ENCODE results near the gene C17orf78.
"Not testable (repeated sequence)": the region's sequence is repeated elsewhere in the genome, so short reads cannot be mapped to it uniquely, and the experiment has no call there.

Gene C17orf78

DNA sequence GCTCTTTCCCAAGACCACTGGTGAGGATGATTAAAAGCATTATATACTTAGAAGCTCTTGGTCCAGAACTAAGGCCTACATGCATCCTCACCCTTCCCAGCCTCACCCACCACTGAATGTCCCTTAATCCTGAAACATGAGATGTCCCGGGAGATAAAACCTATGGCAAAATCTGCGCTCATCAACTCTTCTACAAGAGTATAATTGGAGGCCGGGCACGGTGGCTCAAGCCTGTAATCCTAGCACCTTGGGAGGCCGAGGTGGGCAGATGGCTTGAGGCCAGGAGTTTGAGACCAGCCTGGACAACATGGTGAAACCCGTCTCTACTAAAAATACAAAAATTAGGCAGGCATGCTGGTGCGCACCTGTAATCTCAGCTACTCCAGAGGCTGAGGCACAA, 17.6 kb downstream of the C17orf78 start:
- in situ Hi-C loops (cut with MboI; ENCODE audit: low sequenced_read_pairs, unreplicated experiment): no loop called here
- TF ChIP-seq CTCF (IDR thresholded peaks at IDR 0.05; ENCODE audit: borderline replicate concordance, control extremely low read depth, extremely low read depth, insufficient read depth, missing control alignments): no peak
- no peak for DNase-seq (ENCODE audit: low spot score)

DNA sequence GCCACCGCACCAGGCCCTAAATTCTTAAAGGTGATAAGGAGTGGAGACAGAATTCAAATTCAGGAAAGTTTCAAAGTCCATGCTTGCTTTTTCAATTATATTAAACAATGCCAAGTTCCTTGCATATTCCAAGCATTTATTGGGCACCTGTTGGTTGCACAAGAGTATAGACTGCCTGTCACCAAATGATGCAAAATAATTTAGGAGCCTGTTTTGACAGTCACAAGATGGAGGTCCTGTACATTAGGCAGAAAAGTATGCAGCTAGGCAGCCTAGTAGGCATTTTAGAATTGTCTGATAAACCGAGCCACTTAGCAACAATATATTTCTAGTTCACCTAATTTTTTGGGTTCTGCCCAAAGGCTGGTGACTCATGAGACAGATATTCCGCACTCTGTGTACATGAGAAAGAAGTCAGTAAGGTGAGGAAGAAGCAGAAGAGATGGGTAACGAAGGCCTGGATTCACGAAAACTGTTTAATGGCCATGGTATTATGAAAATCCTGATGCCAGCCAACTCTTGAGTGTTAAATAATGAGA, 23.5 kb downstream of the C17orf78 start:
- in situ Hi-C loops (cut with MboI; ENCODE audit: low sequenced_read_pairs, unreplicated experiment): no loop called here
- DNase-seq (ENCODE audit: low spot score): no peak
- no peak for TF ChIP-seq CTCF (IDR thresholded peaks at IDR 0.05; ENCODE audit: borderline replicate concordance, control extremely low read depth, extremely low read depth, insufficient read depth, missing control alignments)

DNA sequence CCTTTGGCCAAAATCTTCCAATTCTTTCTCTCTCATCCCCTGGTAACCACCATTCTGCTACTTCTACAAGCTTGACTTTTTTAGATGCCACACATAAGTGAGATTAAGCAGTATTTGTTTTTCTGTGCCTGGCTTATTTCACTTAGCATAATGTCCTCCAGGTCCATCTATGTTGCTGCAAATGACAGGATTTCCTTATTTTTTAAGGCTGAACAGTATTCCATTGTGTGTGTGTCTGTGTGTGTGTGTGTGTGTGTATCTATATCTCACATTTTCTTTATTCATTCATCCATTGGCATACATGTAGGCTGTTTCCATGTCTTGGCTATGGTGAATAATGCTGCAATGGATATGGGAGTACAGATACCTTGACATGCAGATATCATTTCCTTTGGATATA, 24.7 kb downstream of the C17orf78 start:
- in situ Hi-C loops (cut with MboI; ENCODE audit: low sequenced_read_pairs, unreplicated experiment): no loop called here
- TF ChIP-seq CTCF (IDR thresholded peaks at IDR 0.05; ENCODE audit: borderline replicate concordance, control extremely low read depth, extremely low read depth, insufficient read depth, missing control alignments): no peak
- no peak for DNase-seq (ENCODE audit: low spot score)

DNA sequence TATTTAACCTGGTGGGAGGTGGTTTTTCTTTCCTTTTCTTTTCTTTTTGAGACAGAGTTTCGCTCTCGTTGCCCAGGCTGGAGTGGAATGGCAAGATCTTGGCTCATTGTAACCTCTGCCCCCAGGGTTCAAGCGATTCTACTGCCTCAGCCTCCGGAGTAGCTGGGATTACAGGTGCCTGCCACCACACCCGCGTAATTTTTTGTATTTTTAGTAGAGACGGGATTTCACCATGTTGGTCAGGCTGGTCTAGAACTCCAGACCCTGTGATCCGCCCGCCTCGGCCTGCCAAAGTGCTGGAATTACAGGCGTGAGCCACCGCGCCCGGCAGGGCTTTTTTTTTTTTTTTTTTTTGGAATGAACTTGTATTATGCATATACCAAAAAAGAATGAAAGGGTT, 29.7 kb downstream of the C17orf78 start:
- DNase-seq (ENCODE audit: low spot score): not testable (repeated sequence)

GRCh38 chr17:37405955-37406634, 30.3 kb downstream of the C17orf78 start:
- in situ Hi-C loops (cut with MboI; ENCODE audit: low sequenced_read_pairs, unreplicated experiment): no loop called here
- peak; percentile 23 for DNase-seq (ENCODE audit: low spot score)
- TF ChIP-seq CTCF (IDR thresholded peaks at IDR 0.05; ENCODE audit: borderline replicate concordance, control extremely low read depth, extremely low read depth, insufficient read depth, missing control alignments): no peak

More for the DNA sequence above, 29.7 kb downstream of the C17orf78 start:
- in situ Hi-C loops (cut with MboI; ENCODE audit: low sequenced_read_pairs, unreplicated experiment): not testable (repeated sequence)

GRCh38 chr17:37406635-37407461, 31.1 kb downstream of the C17orf78 start, which contains the start of the genes ACACA and TADA2A:
Gene ACACA, minus strand, starts transcription at chr17:37406836. Its CDS starts 537 bp downstream, at chr17:37406299.
Gene TADA2A, plus strand, starts transcription at chr17:37406886. Its CDS starts 4,480 bp downstream, at chr17:37411366.
- DNase-seq (ENCODE audit: low spot score): peak; percentile 95
- in situ Hi-C loops (cut with MboI; ENCODE audit: low sequenced_read_pairs, unreplicated experiment): no loop called here
- TF ChIP-seq CTCF (IDR thresholded peaks at IDR 0.05; ENCODE audit: borderline replicate concordance, control extremely low read depth, extremely low read depth, insufficient read depth, missing control alignments): no peak

DNA sequence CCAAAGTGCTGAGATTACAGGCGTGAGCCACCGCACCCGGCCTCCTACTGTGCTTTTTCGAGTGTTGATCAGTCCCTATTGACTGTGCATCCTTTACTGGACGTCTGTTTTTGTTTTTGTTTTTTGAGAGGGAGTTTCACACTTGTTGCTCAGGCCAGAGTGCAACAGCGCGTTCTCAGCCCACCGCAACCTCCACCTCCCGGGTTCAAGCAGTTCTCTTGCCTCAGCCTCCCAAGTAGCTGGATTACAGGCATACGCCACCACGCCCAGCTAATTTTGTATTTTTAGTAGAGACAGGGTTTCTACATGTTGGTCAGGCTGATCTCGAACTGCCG, 32.3 kb downstream of the C17orf78 start:
- DNase-seq (ENCODE audit: low spot score); in situ Hi-C loops (cut with MboI; ENCODE audit: low sequenced_read_pairs, unreplicated experiment): not testable (repeated sequence)

All from GM13976 (cell line).